ENCODE data around the gene SLC35B3. TPM values are rescaled to one million over a fixed set of nuclear protein-coding genes. Genes with fewer than 3 reads are reported as not detected.
"Not testable (repeated sequence)": the region's sequence is repeated elsewhere in the genome, so short reads cannot be mapped to it uniquely, and the experiment has no call there.

Gene SLC35B3
- total RNA-seq, 4 donors from 2014 or later = 2.4 to 34.7 (median 19.6) TPM

- Histone ChIP-seq H3K4me1 (no peaks in the 10 kb centered on the region), H3K4me3 (no peak overlapping the region), H3K27ac (no peak overlapping the region), H3K27me3 (no peaks in the 10 kb centered on the region), H3K9me3 (no peaks in the 10 kb centered on the region), H3K36me3 (peaks cover 0 to 69% (median 15%) of the 10 kb centered on the region in 4 donors)
- intact Hi-C loops (cut with DNase I; ENCODE audit: low total_unique reads) = no loop called here
- 86 to 92% methylated on average over 3 of the region's 3 CpGs for WGBS, 2 donors (ENCODE audit: low coverage in 1 of 2)
- DNase-seq = no peak
- in situ Hi-C loops (cut with MboI; ENCODE audit: low pct_ligation_motif_present in 1 of 4, low pct_unique_long_range_greater_than_20kb in 1 of 4, low sequenced_read_pairs in 3 of 4) = no loop called here
- no peak for TF ChIP-seq POLR2AphosphoS5 (IDR thresholded peaks at IDR 0.05)
Observed at GRCh38 chr6:8415280-8415679, 20.1 kb downstream of the SLC35B3 start.

GRCh38 chr6:8414844-8415243 is 20.5 kb downstream of the SLC35B3 start:
- DNase-seq = no peak
- TF ChIP-seq CTCF (IDR thresholded peaks at IDR 0.05) (no peak), POLR2AphosphoS5 (IDR thresholded peaks at IDR 0.05) (no peak), POLR2A (IDR thresholded peaks at IDR 0.05) (no peak), EP300 (IDR thresholded peaks at IDR 0.05; ENCODE audit: low read depth) (no peak)
- Histone ChIP-seq H3K36me3 (peaks cover 0 to 69% (median 15%) of the 10 kb centered on the region in 4 donors), H3K4me1 (no peaks in the 10 kb centered on the region), H3K27me3 (no peaks in the 10 kb centered on the region), H3K9me3 (no peaks in the 10 kb centered on the region), H3K27ac (no peak overlapping the region), H3K4me3 (no peak overlapping the region)
- intact Hi-C loops (cut with DNase I; ENCODE audit: low total_unique reads) = no loop called here
- in situ Hi-C loops (cut with MboI; ENCODE audit: low pct_ligation_motif_present in 1 of 4, low pct_unique_long_range_greater_than_20kb in 1 of 4, low sequenced_read_pairs in 3 of 4) = no loop called here
- 74 to 88% methylated on average over 2 to 3 of the region's 3 CpGs for WGBS, 2 donors (ENCODE audit: low coverage in 1 of 2)

GRCh38 chr6:8405946-8406345 is 29.4 kb downstream of the SLC35B3 start:
- H3K4me3 ChIP-seq; in situ Hi-C loops (cut with MboI; ENCODE audit: low pct_ligation_motif_present in 1 of 4, low pct_unique_long_range_greater_than_20kb in 1 of 4, low sequenced_read_pairs in 3 of 4); intact Hi-C loops (cut with DNase I; ENCODE audit: low total_unique reads); H3K4me1 ChIP-seq; H3K9me3 ChIP-seq; H3K36me3 ChIP-seq; H3K27ac ChIP-seq; DNase-seq; H3K27me3 ChIP-seq: not testable (repeated sequence)
- 86% methylated on average over 4 of the region's 4 CpGs; no CpG with 5 or more reads in 1 of the 2 donors for WGBS, 2 donors (ENCODE audit: low coverage in 1 of 2)

- 88 to 90% methylated on average over 1 of the region's 1 CpG for WGBS, 2 donors (ENCODE audit: low coverage in 1 of 2)
Observed at GRCh38 chr6:8402546-8402945, 32.8 kb downstream of the SLC35B3 start.

DNA sequence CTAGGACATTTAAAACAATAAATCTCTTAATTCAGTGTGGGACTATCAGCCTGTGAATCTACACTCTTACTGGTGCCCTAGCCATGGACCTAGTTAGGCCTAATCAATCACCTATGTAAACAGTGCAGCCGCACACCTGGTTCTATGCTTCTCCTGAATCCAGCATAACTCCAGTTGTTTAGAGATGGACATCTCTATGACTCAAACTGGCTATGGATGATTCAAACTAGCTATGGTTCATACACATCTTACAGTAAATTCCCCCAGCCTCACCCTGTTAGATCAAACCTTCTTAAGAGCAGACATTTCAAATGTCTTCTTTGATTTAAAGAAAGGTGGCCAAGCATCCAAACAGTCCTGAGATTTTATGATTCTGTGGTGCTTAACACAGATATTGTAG is 34.7 kb downstream of the SLC35B3 start:
- DNase-seq = no peak
- Histone ChIP-seq H3K36me3 (no peaks in the 10 kb centered on the region), H3K27ac (no peak overlapping the region), H3K27me3 (no peaks in the 10 kb centered on the region), H3K4me3 (no peak overlapping the region), H3K4me1 (no peaks in the 10 kb centered on the region), H3K9me3 (no peaks in the 10 kb centered on the region)
- intact Hi-C loops (cut with DNase I; ENCODE audit: low total_unique reads) (no loop called here), in situ Hi-C loops (cut with MboI; ENCODE audit: low pct_ligation_motif_present in 1 of 4, low pct_unique_long_range_greater_than_20kb in 1 of 4, low sequenced_read_pairs in 3 of 4) (no loop called here)
- TF ChIP-seq POLR2A (IDR thresholded peaks at IDR 0.05) = no peak
- no peak for TF ChIP-seq CTCF (IDR thresholded peaks at IDR 0.05)
- TF ChIP-seq EP300 (IDR thresholded peaks at IDR 0.05; ENCODE audit: low read depth) = no peak
- no peak for TF ChIP-seq POLR2AphosphoS5 (IDR thresholded peaks at IDR 0.05)
- 60% methylated on average over 1 of the region's 1 CpG; no CpG with 5 or more reads in 1 of the 2 donors for WGBS, 2 donors (ENCODE audit: low coverage in 1 of 2)

More at GRCh38 chr6:8402546-8402945, 32.8 kb downstream of the SLC35B3 start:
- Histone ChIP-seq H3K36me3 (no peaks in the 10 kb centered on the region), H3K4me3 (no peak overlapping the region), H3K4me1 (no peaks in the 10 kb centered on the region), H3K9me3 (no peaks in the 10 kb centered on the region), H3K27ac (no peak overlapping the region), H3K27me3 (no peaks in the 10 kb centered on the region)
- no peak for DNase-seq
- intact Hi-C loops (cut with DNase I; ENCODE audit: low total_unique reads) = no loop called here
- in situ Hi-C loops (cut with MboI; ENCODE audit: low pct_ligation_motif_present in 1 of 4, low pct_unique_long_range_greater_than_20kb in 1 of 4, low sequenced_read_pairs in 3 of 4) = no loop called here
- TF ChIP-seq POLR2AphosphoS5 (IDR thresholded peaks at IDR 0.05) (no peak), CTCF (IDR thresholded peaks at IDR 0.05) (no peak), POLR2A (IDR thresholded peaks at IDR 0.05) (no peak), EP300 (IDR thresholded peaks at IDR 0.05; ENCODE audit: low read depth) (no peak)

Data from transverse colon (tissue), 4 donors.